Adrenal gland (tissue), 12 donors: Measurements from ENCODE around the gene ZEB1. TPM values are rescaled to one million over a fixed set of nuclear protein-coding genes. Genes with fewer than 3 reads are reported as not detected.
A peak's percentile ranks its signal among the peaks of the same experiment; 100 is the strongest.

Experiments used
- DNase-seq, 7 donors: peaks; one replicate each; pipeline ENCODE4 v3.0.0-alpha.2; 2019 to 2020
- H3K27ac ChIP-seq, 5 donors: fragments of 200-600 bp; sonication (generic) in 4 of 5; 1 replicate in 3 of 5; 2 replicates in 2 of 5; pipeline versions ENCODE4 v1.5.1 to v1.8.0; 2016 to 2020; ENCODE audit warnings: mild to moderate bottlenecking in 1 of 5
- H3K27me3 ChIP-seq: fragments of 200-600 bp; 2 replicates; pipeline ENCODE4 v1.8.0; 2021
- H3K36me3 ChIP-seq, 2 donors: fragments of 200-600 bp; replicated peaks in 1 of 2; 1 replicate in 1 of 2; 2 replicates in 1 of 2; pipeline versions ENCODE4 v1.5.1 to v1.8.0; 2018 to 2022
- H3K4me1 ChIP-seq, 2 donors: fragments of 200-600 bp; replicated peaks in 1 of 2; 1 replicate in 1 of 2; 2 replicates in 1 of 2; pipeline versions ENCODE4 v1.5.1 to v1.8.0; 2018 to 2021
- H3K4me3 ChIP-seq, 4 donors: fragments of 200-600 bp; sonication (generic) in 3 of 4; one replicate each; pipeline ENCODE4 v1.5.1; 2016 to 2018
- H3K9me3 ChIP-seq, 3 donors: fragments of 200-600 bp; sonication (generic) in 1 of 3; replicated peaks in 1 of 3; 1 replicate in 2 of 3; 2 replicates in 1 of 3; pipeline versions ENCODE4 v1.5.1 to v1.8.0; 2016 to 2021
- CTCF ChIP-seq, 6 experiments: fragments of 450-650 bp in 4 of 6; fragments of 200-600 bp in 2 of 6; sonication (generic) in 1 of 6; IDR thresholded peaks; 1 replicate in 5 of 6; 2 replicates in 1 of 6; pipeline versions ENCODE4 v1.5.1 to v1.8.0; 2016 to 2021; ENCODE audit warnings: antibody characterized with exemption in 6 of 6, mild to moderate bottlenecking in 2 of 6, moderate library complexity in 1 of 6
- POLR2A ChIP-seq, 2 donors: fragments of 450-650 bp; IDR thresholded peaks; one replicate each; pipeline ENCODE4 v1.6.1; 2017; ENCODE audit warnings: antibody characterized with exemption in 2 of 2, mild to moderate bottlenecking in 2 of 2, moderate library complexity in 1 of 2
- WGBS, 4 donors: extraction: QIAGEN DNeasy Blood & Tissue Kit in 2 of 4; methylation state at CpG; one replicate each; pipeline versions ENCODE4 v1.1.5 to v1.1.7; 2013 to 2017; 5-methylcytosine and 5-hydroxymethylcytosine counted together
- intact Hi-C, 2 donors: fragments of 100-400 bp; cut with DNase I; formaldehyde crosslinking; loops; one replicate each; pipeline versions ENCODE4 v1.14.1 to v1.15.0; 2022 to 2023
- polyA plus RNA-seq, 3 donors: library from polyadenylated mRNA; stranded (reverse); fragments of 200-250 nt in 2 of 3; fragments of 350-450 nt in 1 of 3; fragmentation: Illumina TruSeq in 1 of 3; extraction: RNeasy Lipid Tissue Mini Kit (QIAGEN cat#74804) in 1 of 3; gene quantifications; one replicate each; pipeline ENCODE4 v1.2.3, GENCODE V29; 2013 to 2014
- total RNA-seq, 9 donors: library from RNA; depleted of rRNA in 4 of 9; stranded (reverse); fragments of >200 nt in 4 of 9; fragments of 120-200 nt in 1 of 9; fragmentation: NEBNext Ultra II Directional in 1 of 9; extraction: Animal tissue kit (Norgen Biotek cat#: 25700) in 1 of 9; gene quantifications; one replicate each; pipeline versions ENCODE4 v1.1.0 to v1.2.4, GENCODE V29; 2013 to 2023
- donor health status: healthy with polysubstance abuse.
- donor health status: Bipolar disorder and iron deficiency.
- donor health status: DM: yes; HTN: yes; CAD: no.
- donor health status: DM: no; HTN: no; CAD: no.
- donor health status: DM: no; HTN: no; CAD: no.
- donor health status: DM: yes; HTN: yes; CAD: no.

The ZEB1 gene
- total and polyA plus RNA-seq, 12 donors: 7.3 to 34.9 (median 22.9) TPM

GRCh38 chr10:31464552-31464951 is 145.5 kb downstream of the ZEB1 start:
- intact Hi-C loops: no loop called here
- 94 to 98% (median 96%) methylated on average over 2 of the region's 2 CpGs for WGBS, 4 donors
- H3K36me3 ChIP-seq: no peaks in the 10 kb centered on the region

DNA sequence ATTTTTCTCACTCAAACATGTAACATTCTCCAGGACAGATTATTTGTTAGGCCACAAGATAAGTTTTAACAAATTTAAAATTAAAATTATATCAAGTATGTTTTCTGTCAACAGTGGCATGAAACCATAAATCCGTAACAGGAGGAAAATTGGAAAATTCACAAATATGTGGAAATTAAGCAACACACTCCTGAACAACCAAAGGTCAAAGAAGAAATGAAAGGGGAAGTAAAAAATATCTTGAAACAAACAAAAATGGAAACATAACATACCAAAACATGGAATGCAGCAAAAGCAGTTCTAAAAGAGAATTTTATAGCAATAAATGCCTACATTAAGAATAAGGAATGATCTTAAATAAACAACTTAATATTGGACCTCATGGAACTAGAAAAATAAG is 147.3 kb downstream of the ZEB1 start:
- H3K27me3 ChIP-seq: no peaks in the 10 kb centered on the region
- no peak overlapping the region for H3K27ac ChIP-seq
- no peak overlapping the region for H3K4me3 ChIP-seq
- TF ChIP-seq POLR2A (IDR thresholded peaks at IDR 0.05) (no peak), CTCF (IDR thresholded peaks at IDR 0.05) (no peak)
- peaks cover 0 to 20% (median 17%) of the 10 kb centered on the region in 3 donors for H3K9me3 ChIP-seq
- peaks cover 0 to 10% of the 10 kb centered on the region in 2 donors for H3K4me1 ChIP-seq
- WGBS, 4 donors: 65 to 80% (median 72%) methylated on average over 1 of the region's 1 CpG
- H3K36me3 ChIP-seq: no peaks in the 10 kb centered on the region
- intact Hi-C loops: no loop called here
- DNase-seq: no peak

More at GRCh38 chr10:31464552-31464951, 145.5 kb downstream of the ZEB1 start:
- Histone ChIP-seq H3K9me3 (peaks cover 0 to 20% (median 17%) of the 10 kb centered on the region in 3 donors), H3K4me1 (peaks cover 0 to 10% of the 10 kb centered on the region in 2 donors), H3K4me3 (no peak overlapping the region), H3K27me3 (no peaks in the 10 kb centered on the region), H3K27ac (no peak overlapping the region)
- no peak for DNase-seq
- no peak for TF ChIP-seq CTCF (IDR thresholded peaks at IDR 0.05)
- no peak for TF ChIP-seq POLR2A (IDR thresholded peaks at IDR 0.05)

GRCh38 chr10:31467791-31468535 is 148.9 kb downstream of the ZEB1 start:
- DNase-seq: peak in 2 of 7 donors; percentile 3 to 23
- peak in 5 of 6 experiments; percentile 6 to 36 (median 21) for TF ChIP-seq CTCF (IDR thresholded peaks at IDR 0.05)
- TF ChIP-seq POLR2A (IDR thresholded peaks at IDR 0.05): no peak
- Histone ChIP-seq H3K4me1 (no peaks in the 10 kb centered on the region), H3K9me3 (peaks cover 0 to 20% (median 17%) of the 10 kb centered on the region in 3 donors), H3K4me3 (no peak overlapping the region), H3K36me3 (no peaks in the 10 kb centered on the region), H3K27me3 (no peaks in the 10 kb centered on the region), H3K27ac (no peak overlapping the region)
- intact Hi-C loops: no loop called here
- 90 to 96% (median 94%) methylated on average over 4 of the region's 4 CpGs for WGBS, 4 donors

GRCh38 chr10:31468536-31468859 is 149.5 kb downstream of the ZEB1 start:
- intact Hi-C loops: no loop called here
- no peak for DNase-seq
- no peak overlapping the region for H3K4me3 ChIP-seq
- H3K9me3 ChIP-seq: peaks cover 0 to 18% (median 15%) of the 10 kb centered on the region in 3 donors
- H3K36me3 ChIP-seq: no peaks in the 10 kb centered on the region
- WGBS, 4 donors: 87 to 100% (median 92%) methylated on average over 2 of the region's 2 CpGs
- no peak overlapping the region for H3K27ac ChIP-seq
- no peak for TF ChIP-seq POLR2A (IDR thresholded peaks at IDR 0.05)
- no peaks in the 10 kb centered on the region for H3K4me1 ChIP-seq
- H3K27me3 ChIP-seq: no peaks in the 10 kb centered on the region

- Histone ChIP-seq H3K9me3 (no peaks in the 10 kb centered on the region), H3K4me1 (no peaks in the 10 kb centered on the region), H3K27ac (no peak overlapping the region), H3K4me3 (no peak overlapping the region), H3K36me3 (no peaks in the 10 kb centered on the region), H3K27me3 (no peaks in the 10 kb centered on the region)
- DNase-seq: no peak
- intact Hi-C loops: no loop called here
- no peak for TF ChIP-seq CTCF (IDR thresholded peaks at IDR 0.05)
- TF ChIP-seq POLR2A (IDR thresholded peaks at IDR 0.05): no peak
These were observed 156.5 kb downstream of the ZEB1 start for GRCh38 chr10:31475519-31475918.
